Stomach (tissue), 19 donors: ENCODE results near the gene HPD. TPM values are rescaled to one million over a fixed set of nuclear protein-coding genes. Genes with fewer than 3 reads are reported as not detected.

Source experiments
- DNase-seq, 2 donors: peaks; one replicate each; pipeline versions ENCODE4 v3.0.0 to v3.0.0-alpha.2; 2013 to 2019
- H3K27ac ChIP-seq, 5 donors: fragments of 200-600 bp in 4 of 5; sonication (generic) in 4 of 5; one replicate each; pipeline ENCODE4 v1.5.1; 2013 to 2019; ENCODE audit warnings: mild to moderate bottlenecking in 1 of 5, moderate library complexity in 1 of 5
- H3K27me3 ChIP-seq, 3 donors: fragments of 200-600 bp; sonication (generic); one replicate each; pipeline ENCODE4 v1.5.1; 2017 to 2019; ENCODE audit warnings: mixed run types in 1 of 3
- H3K36me3 ChIP-seq, 4 donors: fragments of 200-600 bp; sonication (generic); 1 replicate in 3 of 4; 2 replicates in 1 of 4; pipeline ENCODE4 v1.5.1; 2016 to 2019
- H3K4me1 ChIP-seq, 4 donors: fragments of 200-600 bp; sonication (generic); one replicate each; pipeline ENCODE4 v1.5.1; 2016 to 2019
- H3K4me3 ChIP-seq, 4 donors: fragments of 200-600 bp; sonication (generic) in 3 of 4; one replicate each; pipeline ENCODE4 v1.5.1; 2016 to 2019; ENCODE audit warnings: mild to moderate bottlenecking in 1 of 4
- H3K9me3 ChIP-seq, 4 donors: fragments of 200-600 bp; sonication (generic); one replicate each; pipeline ENCODE4 v1.5.1; 2016 to 2019
- EP300 ChIP-seq: sonication (generic); formaldehyde crosslinking; IDR thresholded peaks from one replicate; pipeline ENCODE4 v1.6.1; 2017; ENCODE audit warnings: antibody characterized with exemption
- POLR2A ChIP-seq, 4 donors: fragments of 450-650 bp; IDR thresholded peaks; one replicate each; pipeline ENCODE4 v1.6.1; 2016; ENCODE audit warnings: antibody characterized with exemption in 4 of 4, control low read depth in 2 of 4, mild to moderate bottlenecking in 1 of 4, moderate library complexity in 1 of 4
- POLR2AphosphoS5 ChIP-seq, 3 donors: sonication (generic); formaldehyde crosslinking; IDR thresholded peaks; one replicate each; pipeline ENCODE4 v1.6.1; 2016; ENCODE audit warnings: antibody characterized with exemption in 3 of 3
- WGBS, 5 donors: extraction: QIAGEN DNeasy Blood & Tissue Kit in 3 of 5; methylation state at CpG; one replicate each; pipeline versions ENCODE4 v1.1.5 to v1.1.7; 2013 to 2018; 5-methylcytosine and 5-hydroxymethylcytosine counted together
- intact Hi-C: fragments of 100-400 bp; cut with DNase I; formaldehyde crosslinking; loops from one replicate; pipeline ENCODE4 v1.15.1; 2023; ENCODE audit warnings: low total_unique reads
- long read RNA-seq, 10 donors: transcript quantifications; one replicate each; lab custom pipeline, GENCODE V29; 2026
- polyA plus RNA-seq, 3 donors: library from polyadenylated mRNA; stranded (reverse); fragments of 200-250 nt; gene quantifications; one replicate each; pipeline ENCODE4 v1.2.3, GENCODE V29; 2013
- total RNA-seq, 5 donors: library from RNA; depleted of rRNA; stranded (reverse); fragments of >200 nt; gene quantifications; one replicate each; pipeline versions ENCODE4 v1.1.0 to v1.2.3, GENCODE V29; 2014 to 2016
- TF ChIP-seq, protein P1 (sequence below), 7 experiments: fragments of 450-650 bp in 4 of 7; fragments of 200-600 bp in 3 of 7; sonication (generic) in 3 of 7; IDR thresholded peaks; one replicate each; pipeline ENCODE4 v1.5.1; 2016 to 2019; ENCODE audit warnings: antibody characterized with exemption in 7 of 7, control low read depth in 2 of 7, mild to moderate bottlenecking in 1 of 7
- donor health status: healthy with polysubstance abuse.
- donor health status: Bipolar disorder and iron deficiency.
- donor health status: healthy.

The HPD gene
- total RNA-seq (under 1 TPM in 1 of 5 donors, not detected in 4; 0.73 TPM), polyA plus RNA-seq (1 to 10 TPM in 1 of 3 donors, under 1 TPM in 1, not detected in 1; 0.40 to 3.1 TPM)
- long read RNA-seq, donor 1 = 0 reads
- long read RNA-seq, donor 2 = 0 reads
- long read RNA-seq, donor 3 = 0 reads
- long read RNA-seq, donor 4 = 0 reads
- long read RNA-seq, donor 5 = 0 reads
- long read RNA-seq, donor 6 = 0 reads
- long read RNA-seq, donor 7 = 0 reads
- long read RNA-seq, donor 8 = 0 reads
- long read RNA-seq, donor 9 = 0 reads
- long read RNA-seq, donor 10 = 0 reads

DNA sequence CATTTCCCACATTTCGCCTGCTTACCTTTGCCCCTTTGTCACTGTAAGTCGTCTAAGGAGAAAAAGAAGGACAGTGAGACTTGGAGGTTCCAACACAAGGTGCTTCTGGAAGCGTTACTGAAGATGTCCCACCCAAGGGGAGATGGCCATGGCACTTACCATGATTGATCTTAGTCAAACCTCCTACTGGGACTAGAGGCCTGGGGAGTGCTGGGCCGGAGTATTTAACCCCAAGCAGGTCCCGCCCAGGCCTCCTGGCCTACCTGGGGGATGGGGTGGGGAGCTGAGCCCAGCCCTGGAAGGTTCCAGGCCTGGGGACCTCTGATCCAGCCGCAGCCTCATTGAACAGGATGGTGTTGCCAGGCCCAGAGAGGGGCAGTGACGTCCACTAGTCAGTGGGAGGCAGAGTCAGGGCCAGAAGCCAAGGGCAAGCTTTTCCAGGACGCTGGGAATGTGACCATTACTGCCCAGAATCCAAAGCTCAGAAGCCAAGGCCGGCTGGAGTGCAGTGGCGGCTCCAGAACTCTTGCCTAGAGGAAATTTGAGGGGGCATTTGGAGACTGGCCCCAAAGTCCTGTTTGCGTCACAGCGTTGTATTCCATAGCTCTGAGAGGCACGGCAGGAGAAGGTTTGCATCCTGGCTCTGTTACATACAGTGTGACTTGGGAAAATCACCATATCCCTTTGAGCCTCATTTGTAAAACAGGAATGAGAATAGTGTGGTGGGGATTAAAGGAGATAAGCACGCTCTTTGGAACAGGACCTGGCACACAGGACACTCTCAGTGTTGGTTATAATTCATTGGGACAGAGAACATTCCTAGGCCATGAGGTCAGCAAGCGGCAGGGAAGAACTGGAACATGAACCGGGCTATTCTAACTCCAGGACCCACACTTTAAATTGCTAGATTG is at the start of gene HPD:
HPD (minus strand) TSS at position 198 of the 911 bp plus-strand sequence; CDS start at position 162, 36 bp downstream.
- peak in 1 of 3 donors; percentile 78 for TF ChIP-seq POLR2AphosphoS5 (IDR thresholded peaks at IDR 0.05)
- TF ChIP-seq, protein P1, sequence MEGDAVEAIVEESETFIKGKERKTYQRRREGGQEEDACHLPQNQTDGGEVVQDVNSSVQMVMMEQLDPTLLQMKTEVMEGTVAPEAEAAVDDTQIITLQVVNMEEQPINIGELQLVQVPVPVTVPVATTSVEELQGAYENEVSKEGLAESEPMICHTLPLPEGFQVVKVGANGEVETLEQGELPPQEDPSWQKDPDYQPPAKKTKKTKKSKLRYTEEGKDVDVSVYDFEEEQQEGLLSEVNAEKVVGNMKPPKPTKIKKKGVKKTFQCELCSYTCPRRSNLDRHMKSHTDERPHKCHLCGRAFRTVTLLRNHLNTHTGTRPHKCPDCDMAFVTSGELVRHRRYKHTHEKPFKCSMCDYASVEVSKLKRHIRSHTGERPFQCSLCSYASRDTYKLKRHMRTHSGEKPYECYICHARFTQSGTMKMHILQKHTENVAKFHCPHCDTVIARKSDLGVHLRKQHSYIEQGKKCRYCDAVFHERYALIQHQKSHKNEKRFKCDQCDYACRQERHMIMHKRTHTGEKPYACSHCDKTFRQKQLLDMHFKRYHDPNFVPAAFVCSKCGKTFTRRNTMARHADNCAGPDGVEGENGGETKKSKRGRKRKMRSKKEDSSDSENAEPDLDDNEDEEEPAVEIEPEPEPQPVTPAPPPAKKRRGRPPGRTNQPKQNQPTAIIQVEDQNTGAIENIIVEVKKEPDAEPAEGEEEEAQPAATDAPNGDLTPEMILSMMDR (IDR thresholded peaks at IDR 0.05) = no peak
- TF ChIP-seq POLR2A (IDR thresholded peaks at IDR 0.05) = no peak
- no peak for TF ChIP-seq EP300
- Histone ChIP-seq H3K9me3 (no peaks in the 10 kb centered on the region), H3K4me3 (no peak within 1 kb of the TSS), H3K27me3 (no peaks in the 10 kb centered on the region), H3K36me3 (no peaks in the 10 kb centered on the region), H3K27ac (peak within 1 kb of the TSS; percentile 49 to 91 (median 84)), H3K4me1 (peaks cover 17 to 47% (median 28%) of the 10 kb centered on the region in 4 donors)
- peak in 1 of 2 donors; percentile 70 for DNase-seq
- WGBS, 5 donors = 63 to 71% (median 64%) methylated on average over 16 of the region's 16 CpGs
- intact Hi-C loops = no loop called here

GRCh38 chr12:121905746-121906145 is 47.1 kb upstream of the HPD start:
- TF ChIP-seq, protein P1 (IDR thresholded peaks at IDR 0.05) = no peak
- TF ChIP-seq POLR2AphosphoS5 (IDR thresholded peaks at IDR 0.05) (no peak), POLR2A (IDR thresholded peaks at IDR 0.05) (no peak), EP300 (no peak)
- H3K4me3 ChIP-seq = no peak overlapping the region
- no peaks in the 10 kb centered on the region for H3K4me1 ChIP-seq
- intact Hi-C loops = no loop called here
- H3K9me3 ChIP-seq = no peaks in the 10 kb centered on the region
- 82 to 93% (median 89%) methylated on average over 4 of the region's 4 CpGs for WGBS, 5 donors
- no peak for DNase-seq
- no peak overlapping the region for H3K27ac ChIP-seq
- H3K36me3 ChIP-seq = peaks cover 59 to 100% (median 100%) of the 10 kb centered on the region in 4 donors
- H3K27me3 ChIP-seq = no peaks in the 10 kb centered on the region

DNA sequence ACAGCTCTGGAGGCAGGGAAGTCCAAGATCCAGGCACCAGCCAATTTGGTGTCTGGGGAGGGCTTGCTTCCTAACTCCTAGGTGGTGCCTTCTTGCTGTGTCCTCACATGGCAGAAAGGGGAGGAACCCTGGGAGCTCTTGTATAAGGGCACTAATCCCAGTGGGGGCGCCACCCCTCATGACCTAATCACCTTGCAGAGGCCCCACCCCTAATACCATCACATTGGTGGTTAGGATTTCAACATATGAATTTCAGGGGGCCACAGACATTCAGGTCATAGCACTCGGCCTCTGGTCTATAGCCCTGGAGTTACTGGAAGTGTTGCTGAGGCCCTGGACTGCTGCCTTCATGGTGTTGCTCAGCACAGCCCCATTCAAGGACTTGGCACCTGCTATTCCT is 44.5 kb upstream of the HPD start:
- Histone ChIP-seq H3K9me3 (no peaks in the 10 kb centered on the region), H3K36me3 (peaks cover 70 to 100% (median 100%) of the 10 kb centered on the region in 4 donors), H3K27ac (no peak overlapping the region), H3K4me3 (no peak overlapping the region), H3K27me3 (no peaks in the 10 kb centered on the region), H3K4me1 (no peaks in the 10 kb centered on the region)
- intact Hi-C loops = no loop called here
- WGBS, 5 donors = 90 to 98% (median 92%) methylated on average over 2 of the region's 2 CpGs
- DNase-seq = no peak
- no peak for TF ChIP-seq EP300
- TF ChIP-seq, protein P1 (IDR thresholded peaks at IDR 0.05) = no peak
- TF ChIP-seq POLR2AphosphoS5 (IDR thresholded peaks at IDR 0.05) = no peak
- no peak for TF ChIP-seq POLR2A (IDR thresholded peaks at IDR 0.05)

GRCh38 chr12:121899590-121899989 is 40.9 kb upstream of the HPD start:
- H3K9me3 ChIP-seq = no peaks in the 10 kb centered on the region
- intact Hi-C loops = no loop called here
- H3K27ac ChIP-seq = no peak overlapping the region
- 93 to 96% (median 94%) methylated on average over 12 to 14 of the region's 14 CpGs for WGBS, 5 donors
- peaks cover under 1 to 5% (median 2%) of the 10 kb centered on the region in 4 donors for H3K4me1 ChIP-seq
- H3K27me3 ChIP-seq = no peaks in the 10 kb centered on the region
- no peak overlapping the region for H3K4me3 ChIP-seq
- peaks cover 76 to 100% (median 99%) of the 10 kb centered on the region in 4 donors for H3K36me3 ChIP-seq
- no peak for DNase-seq
- TF ChIP-seq POLR2AphosphoS5 (IDR thresholded peaks at IDR 0.05) = no peak
- TF ChIP-seq, protein P1 (IDR thresholded peaks at IDR 0.05) = no peak
